Hepatic stellate cell (primary cell): ENCODE measurements around the gene CBX3.
"Not testable (repeated sequence)": the region's sequence is repeated elsewhere in the genome, so short reads cannot be mapped to it uniquely, and the experiment has no call there.

Experiments
- DNase-seq: peaks from one replicate; pipeline ENCODE4 v3.0.0; 2011; ENCODE audit warnings: low spot score

The CBX3 gene

DNA sequence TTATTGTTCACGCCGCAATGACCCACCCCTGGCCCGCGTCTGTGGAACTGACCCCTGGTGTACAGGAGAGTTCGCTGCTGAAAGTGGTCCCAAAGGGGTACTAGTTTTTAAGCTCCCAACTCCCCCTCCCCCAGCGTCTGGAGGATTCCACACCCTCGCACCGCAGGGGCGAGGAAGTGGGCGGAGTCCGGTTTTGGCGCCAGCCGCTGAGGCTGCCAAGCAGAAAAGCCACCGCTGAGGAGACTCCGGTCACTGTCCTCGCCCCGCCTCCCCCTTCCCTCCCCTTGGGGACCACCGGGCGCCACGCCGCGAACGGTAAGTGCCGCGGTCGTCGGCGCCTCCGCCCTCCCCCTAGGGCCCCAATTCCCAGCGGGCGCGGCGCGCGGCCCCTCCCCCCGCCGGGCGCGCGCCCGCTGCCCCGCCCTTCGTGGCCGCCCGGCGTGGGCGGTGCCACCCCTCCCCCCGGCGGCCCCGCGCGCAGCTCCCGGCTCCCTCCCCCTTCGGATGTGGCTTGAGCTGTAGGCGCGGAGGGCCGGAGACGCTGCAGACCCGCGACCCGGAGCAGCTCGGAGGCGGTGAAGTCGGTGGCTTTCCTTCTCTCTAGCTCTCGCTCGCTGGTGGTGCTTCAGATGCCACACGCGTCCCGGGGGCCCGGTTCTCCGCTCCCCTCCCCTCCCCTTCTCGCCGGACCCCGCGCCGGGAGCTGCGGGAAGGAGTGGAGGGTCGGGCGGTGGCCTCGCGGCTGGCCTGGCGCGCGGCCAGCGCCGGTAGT, at the start of gene CBX3:
TSS of gene CBX3 (plus strand) at position 499 of the 772 bp plus-strand sequence. CDS start 1,254 bp downstream, outside the sequence.
- peak; percentile 78 for DNase-seq

DNA sequence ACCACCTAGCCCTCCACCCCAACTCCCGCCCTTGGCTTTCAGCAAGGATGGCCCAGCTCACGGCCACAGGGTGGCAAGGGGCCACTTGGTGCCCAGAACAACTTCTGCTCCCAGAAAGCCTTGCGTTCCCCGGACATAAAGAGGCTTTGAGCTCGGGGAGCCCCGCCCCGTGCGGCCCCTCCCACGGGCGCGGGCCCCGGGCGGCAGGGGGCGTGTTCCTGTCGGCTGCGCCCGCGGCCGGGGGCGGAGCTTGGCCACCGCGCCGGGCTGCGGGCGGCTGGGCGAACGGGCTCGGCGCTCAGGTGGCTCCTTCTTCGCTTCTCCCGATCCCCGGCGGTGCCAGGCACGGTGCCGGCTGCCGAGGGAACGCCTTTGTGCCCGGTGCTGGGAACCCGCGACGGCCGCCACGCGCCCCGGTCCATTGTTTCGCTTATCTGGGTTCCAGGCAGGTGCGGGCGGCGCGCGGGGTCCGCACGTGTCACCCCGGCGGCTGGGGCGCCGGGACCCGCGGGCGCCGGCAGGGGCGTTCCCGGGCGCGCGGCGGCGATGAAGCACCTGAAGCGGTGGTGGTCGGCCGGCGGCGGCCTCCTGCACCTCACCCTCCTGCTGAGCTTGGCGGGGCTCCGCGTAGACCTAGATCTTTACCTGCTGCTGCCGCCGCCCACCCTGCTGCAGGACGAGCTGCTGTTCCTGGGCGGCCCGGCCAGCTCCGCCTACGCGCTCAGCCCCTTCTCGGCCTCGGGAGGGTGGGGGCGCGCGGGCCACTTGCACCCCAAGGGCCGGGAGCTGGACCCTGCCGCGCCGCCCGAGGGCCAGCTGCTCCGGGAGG, 49.4 kb upstream of the CBX3 start, which contains the start of gene NFE2L3:
TSS of gene NFE2L3 (plus strand) at position 246 of the 829 bp plus-strand sequence. CDS start at position 547, 301 bp downstream.
- DNase-seq = peak; percentile 58

DNA sequence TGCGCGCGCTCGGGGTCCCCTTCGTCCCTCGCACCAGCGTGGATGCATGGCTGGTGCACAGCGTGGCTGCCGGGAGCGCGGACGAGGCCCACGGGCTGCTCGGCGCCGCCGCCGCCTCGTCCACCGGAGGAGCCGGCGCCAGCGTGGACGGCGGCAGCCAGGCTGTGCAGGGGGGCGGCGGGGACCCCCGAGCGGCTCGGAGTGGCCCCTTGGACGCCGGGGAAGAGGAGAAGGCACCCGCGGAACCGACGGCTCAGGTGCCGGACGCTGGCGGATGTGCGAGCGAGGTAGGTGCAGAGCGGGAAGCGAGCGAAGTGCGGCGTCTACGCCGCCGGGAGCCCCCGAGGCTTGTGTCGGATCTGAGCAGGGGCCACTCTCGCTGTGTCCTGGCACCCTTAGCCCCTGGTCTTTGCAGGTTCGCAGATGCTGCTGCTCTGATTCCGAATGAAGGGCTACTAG, 48.7 kb upstream of the CBX3 start:
- not testable (repeated sequence) for DNase-seq

DNA sequence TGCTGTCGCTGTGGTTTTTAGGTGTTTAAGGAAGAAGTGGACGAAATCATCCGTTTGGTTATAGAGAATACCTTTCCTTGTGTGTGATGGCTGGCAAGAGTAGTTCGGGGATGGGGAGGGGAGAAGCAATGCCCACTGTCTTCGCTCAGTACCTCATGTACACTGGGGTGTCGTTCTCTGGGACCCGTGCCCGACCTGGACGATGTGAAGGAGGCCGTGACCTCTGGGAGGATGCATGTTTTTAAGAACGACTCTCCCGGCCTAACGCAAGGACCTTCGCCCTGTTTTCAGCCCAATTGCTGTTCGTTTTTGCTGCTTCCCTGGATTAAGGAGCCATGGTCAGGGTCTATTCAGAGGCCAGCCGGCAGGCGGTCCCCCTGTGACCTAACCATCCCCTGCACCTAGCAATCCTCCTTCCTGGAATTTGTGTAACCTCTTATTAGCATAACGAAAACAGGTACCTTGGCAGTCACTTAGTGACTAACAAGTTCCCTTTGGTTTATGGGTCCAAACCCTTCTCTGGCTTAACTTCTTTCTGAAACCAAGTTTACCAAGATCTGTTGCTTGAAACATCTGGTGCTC, 48.2 kb upstream of the CBX3 start:
- DNase-seq = no peak

- no peak for DNase-seq
Measured at GRCh38 chr7:26153823-26154783, 47.4 kb upstream of the CBX3 start.

DNA sequence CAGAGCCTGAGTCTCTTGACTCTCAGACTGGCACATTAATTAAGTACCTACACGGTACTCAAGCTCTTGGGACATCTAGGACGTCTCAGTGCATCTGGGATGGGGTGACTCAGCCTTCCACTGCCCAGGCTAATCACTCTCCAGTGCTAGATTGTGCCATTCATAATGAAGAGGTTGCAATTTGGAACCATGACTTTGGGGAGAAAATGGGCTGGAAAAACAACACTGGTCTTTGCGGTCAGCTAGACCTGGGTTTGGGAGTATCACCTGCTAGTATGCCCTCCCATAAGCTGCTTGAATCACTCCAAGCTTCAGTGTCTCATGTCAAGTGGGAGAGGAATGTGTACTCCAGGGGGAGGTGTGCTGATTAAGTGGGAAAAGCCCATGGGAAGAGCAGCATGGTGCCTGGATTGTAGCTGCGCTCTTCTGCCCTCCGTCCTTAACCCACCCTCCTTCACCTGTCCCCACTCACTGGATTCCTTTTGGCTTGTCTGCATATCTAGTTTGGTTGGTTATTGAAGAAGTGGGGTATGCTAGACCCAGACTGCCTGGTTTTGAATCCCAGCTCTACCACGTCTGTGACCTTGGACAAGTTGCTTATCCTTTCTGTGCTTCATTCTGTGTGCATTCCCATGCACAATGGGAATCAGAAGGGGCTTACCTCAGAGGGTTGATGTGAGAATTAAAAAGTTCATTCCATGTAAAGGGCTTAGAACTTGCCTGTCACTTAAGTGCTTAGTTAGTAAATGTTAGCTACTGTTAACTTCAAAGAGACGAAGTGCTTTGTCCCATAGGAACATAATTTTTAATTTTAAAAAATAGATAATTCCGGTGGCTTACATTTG, 45.8 kb upstream of the CBX3 start:
- peak; percentile 32 for DNase-seq

DNA sequence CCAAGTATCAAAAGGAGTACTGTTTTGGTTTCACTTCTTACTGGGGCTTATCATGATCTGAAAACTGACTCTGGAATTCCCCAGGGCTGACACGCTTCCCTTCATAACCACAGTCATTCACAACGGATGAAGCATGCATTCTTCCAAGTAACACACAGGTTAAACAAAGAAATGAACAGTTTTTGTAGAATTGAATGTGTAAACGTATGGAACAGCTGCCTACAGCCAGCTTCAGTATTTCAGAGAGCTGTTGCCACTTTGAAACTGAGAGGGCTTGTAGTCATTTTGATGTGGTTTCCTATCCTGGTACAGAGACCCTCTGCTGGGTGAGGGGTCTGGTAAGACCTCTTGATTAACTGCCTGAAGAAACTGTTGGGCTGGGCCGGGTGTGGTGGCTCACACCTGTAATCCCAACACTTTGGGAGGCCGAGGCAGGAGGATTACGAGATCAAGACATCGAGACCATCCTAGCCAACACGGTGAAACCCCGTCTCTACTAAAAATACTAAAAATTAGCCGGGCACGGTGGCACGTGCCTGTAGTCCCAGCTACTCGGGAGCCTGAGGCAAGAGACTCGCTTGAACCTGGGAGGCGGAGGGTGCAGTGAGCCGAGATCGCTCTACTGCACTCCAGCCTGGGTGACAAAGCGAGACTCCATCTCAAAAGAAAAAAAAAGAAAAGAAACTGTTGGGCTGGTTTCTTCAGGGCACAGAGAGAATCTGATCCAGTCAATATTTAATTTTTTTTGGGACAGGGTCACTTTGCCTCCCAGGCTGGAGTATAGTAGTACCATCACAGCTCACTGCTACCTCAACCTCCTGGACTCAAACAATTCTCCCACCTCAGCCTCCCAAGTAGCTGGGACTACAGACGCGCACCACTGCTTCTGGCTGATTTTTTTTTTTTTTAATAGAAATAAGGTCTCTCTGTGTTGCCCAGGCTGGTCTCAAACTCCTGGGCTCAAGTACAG, 44.8 kb upstream of the CBX3 start:
- peak; percentile 70 for DNase-seq

DNA sequence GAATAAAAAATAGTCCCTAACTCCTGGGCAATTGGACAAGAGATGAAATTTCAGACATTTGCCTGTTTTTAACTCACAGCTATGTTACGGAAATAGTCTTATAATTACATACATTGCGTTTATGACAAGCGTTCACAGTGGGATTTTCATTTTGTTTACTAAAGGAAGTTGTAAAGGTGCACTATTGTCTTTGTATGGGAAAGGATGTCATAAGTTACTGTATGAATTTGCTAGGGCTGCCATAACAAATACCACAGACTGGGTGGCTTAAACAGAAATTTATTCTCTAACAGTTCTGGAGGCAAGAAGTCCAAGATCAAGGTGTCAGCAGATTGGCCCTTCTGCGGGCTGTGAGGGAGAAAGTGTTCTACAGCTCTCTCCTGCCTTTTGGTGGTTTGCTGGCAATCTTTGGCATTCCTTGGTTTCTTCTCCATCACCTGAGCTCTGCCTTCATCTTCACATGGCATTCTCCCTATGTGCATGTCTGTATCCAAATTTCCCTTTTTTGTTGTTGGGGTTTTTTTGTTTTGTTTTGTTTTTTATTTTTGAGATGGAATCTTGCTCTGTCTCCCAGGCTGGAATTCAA, 43.9 kb upstream of the CBX3 start:
- no peak for DNase-seq

- no peak for DNase-seq
Measured at GRCh38 chr7:26159243-26159642, 42.3 kb upstream of the CBX3 start.

GRCh38 chr7:26160896-26161295, 40.6 kb upstream of the CBX3 start:
- no peak for DNase-seq

DNA sequence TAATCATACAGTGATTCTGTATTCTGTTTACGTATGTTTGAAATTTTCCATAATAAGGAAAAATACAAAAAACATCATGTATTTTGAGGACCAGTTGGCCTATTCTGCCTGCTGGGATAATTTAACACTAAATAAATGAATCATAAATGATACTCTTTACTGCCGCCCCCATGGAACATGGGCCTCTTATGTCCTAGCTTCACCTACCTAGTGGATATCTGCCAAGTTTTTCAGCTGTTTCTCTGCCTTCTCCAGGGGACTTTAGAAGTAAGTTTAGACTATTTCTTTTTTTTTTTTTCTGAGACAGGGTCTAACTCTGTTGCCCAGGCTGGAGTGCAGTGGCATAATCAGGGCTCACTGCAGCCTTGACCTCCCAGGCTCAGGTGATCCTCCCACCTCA, 39.1 kb upstream of the CBX3 start:
- DNase-seq = no peak

DNA sequence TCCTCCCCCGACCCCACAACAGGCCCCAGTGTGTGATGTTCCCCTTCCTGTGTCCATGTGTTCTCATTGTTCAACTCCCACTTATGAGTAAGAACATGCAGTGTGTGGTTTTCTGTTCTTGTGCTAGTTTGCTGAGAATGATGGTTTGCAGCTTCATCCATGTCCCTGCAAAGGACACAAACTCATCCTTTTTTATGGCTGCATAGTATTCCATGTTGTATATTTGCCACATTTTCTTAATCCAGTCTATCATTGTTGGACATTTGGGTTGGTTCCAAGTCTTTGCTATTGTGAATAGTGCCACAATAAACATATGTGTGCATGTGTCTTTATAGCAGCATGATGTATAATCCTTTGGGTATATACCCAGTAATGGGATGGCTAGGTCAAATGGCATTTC, 37.7 kb upstream of the CBX3 start:
- DNase-seq = not testable (repeated sequence)

DNA sequence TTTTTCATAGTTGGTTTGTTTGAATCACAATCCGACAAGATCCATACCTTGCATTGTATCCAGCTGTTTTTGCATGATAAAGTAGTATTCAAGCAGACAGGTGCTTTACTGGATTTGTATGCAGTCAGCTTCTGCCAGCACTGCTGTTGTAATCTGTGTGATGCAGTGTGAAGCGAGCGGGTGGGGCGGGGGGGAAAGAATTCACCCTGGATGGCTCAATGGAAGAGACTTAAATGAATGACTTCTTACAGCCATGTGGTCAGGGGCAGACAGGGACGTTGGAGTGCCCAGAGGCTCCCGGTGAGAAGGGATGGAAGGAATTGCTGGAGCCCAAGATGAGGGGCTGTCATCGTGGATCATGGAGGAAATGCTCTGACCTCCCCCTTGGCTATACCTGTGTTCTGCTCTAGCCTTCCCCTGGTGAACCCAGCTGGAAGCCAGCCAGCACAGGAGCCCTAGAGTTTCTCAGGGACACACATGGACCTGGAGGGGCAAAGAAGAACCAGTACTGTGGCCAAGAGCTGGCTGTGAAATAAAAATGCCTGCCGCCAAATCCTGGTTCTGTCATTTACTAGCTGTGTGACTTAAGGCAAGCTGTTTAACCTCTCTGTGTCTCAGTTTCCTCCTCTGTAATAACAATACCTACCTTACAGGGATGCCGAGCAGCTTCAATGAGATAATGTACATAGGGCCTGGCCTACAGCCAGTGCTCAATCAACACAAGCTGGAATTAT, 35.4 kb upstream of the CBX3 start:
- no peak for DNase-seq

DNA sequence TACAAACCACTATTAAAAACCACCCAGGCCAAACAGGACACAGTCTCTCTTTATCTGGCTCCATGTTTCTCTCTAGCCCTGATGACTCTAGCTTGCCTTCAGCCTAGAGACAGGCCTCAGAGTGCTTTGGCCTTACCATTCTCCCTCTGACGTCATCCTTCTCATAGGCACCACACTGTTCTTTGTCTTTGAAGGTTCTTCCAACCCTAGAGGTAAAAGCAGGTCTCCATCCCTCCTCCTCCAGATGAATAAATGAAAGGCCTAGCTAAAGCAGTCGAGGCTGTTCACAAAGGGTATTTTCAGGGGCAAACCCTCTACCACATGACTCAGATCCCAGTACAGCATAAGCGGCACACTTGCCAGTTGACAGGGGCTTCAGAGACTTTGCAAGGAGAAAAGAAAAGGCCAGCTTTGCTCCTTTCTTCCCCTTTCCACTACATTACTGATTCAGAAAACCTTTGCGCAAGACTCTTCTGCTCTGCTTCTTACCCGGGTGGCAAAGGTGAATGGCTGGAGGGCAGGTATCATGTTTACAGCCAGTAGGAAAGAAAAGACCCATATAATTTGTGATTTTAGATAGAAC, 34.8 kb upstream of the CBX3 start:
- DNase-seq = no peak

GRCh38 chr7:26167303-26167934, 34.1 kb upstream of the CBX3 start:
- DNase-seq = no peak

DNA sequence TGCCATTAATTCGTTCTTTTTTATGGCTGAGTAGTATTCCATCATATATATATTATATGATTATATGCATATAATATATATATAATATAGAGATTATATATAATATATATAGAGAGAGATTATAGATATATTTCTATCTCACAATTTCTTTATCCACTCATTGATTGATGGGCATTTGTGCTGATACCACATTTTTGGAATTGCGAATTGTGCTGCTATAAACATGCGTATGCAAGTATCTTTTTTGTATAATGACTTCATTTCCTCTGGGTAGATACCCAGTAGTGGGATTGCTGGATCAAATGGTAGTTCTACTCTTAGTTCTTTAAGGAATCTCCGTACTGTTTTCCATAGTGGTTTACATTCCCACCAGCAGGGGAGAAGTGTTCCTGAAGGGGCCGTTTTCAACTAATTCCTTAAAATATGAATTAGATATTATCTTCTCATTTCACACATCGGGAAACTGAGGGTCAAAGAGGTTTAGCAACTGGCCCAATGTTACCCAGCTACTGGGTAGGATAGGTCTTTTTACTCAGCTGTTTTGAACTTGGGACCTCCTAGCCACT, 33.0 kb upstream of the CBX3 start:
- DNase-seq = no peak

DNA sequence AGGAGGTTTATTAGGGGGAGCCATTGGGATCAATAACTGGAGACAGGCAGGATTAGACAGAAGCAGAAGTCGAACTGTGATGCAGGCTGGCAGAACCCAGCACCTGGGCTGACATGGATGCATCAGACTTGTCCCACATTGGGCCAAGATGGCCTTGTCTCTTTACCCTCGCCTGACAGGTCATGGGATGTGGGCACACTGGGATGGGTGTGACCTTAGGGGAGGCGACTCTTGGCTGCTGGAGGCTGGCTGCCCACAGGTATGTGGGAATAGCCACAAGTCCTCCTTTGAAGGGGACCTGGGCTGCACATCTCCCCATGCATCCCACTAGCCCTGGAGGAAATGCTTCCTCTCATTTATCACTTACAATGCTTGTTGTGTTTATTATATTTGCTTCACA, 32.3 kb upstream of the CBX3 start:
- no peak for DNase-seq
